ENCODE results near the gene ZNF385A. TPM values are rescaled to one million over a fixed set of nuclear protein-coding genes. Genes with fewer than 3 reads are reported as not detected.
A peak's percentile ranks its signal among the peaks of the same experiment; 100 is the strongest.

Gene ZNF385A
- total and polyA plus RNA-seq, 2 of the 8 experiments (the other 6 are each of a cell fraction or from before 2014, with no cell fraction given): 5.2 to 14.3 TPM

DNA sequence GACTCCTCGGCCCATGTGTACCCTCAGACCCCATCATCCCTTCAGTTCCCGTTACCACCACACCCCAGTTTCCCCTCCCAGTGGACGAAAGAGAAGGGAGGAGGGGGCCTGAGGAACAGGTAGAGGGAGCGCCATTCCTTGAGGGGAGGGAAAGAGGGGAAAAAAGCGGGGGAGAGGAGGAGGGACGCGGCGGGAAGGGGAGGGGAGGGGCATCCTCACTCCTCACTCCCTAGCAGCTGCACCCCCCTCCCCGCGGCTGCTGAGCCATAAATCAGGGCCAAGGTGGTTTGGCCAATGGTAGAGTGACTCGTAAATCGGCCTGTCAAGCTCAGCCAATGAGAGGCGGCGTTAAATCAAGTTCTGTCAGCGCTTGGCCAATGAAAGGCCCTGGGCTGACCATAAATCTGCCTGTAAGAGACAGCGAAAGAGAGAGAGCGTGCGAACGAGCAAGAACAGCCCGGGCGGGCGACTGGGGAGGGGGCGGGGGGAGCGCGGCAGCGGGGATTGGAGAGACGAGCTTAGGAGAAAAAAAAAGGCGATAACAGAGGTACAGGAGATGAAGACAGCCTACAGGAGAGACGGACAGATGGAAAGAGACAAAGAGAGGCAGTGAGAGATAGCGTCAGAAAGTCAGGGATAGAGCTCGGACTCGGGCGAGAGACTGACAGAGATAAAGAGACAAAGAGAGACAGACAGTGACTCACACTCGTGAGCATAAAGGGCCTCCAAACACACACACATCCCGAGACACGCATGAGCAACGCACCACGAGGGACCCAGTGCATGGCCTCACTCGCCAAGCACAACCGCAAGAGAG, 25.4 kb downstream of the ZNF385A start:
- peak overlapping the region; percentile 35; the same call in 1 of the 2 replicates for H3K27ac ChIP-seq (ENCODE audit: low read depth, low read length)
- H2BK120ac ChIP-seq (replicated peaks; ENCODE audit: low read depth, low read length): peak overlapping the region; percentile 3
- peak overlapping the region; percentile 57 to 78 (median 74) for H3K4me3 ChIP-seq (ENCODE audit: extremely low read depth in 1 of 4, insufficient read depth in 2 of 4, low read depth in 3 of 4, low read length in 4 of 4)
- ChIA-PET CTCF (ENCODE audit: partially characterized antibody) (interaction anchor here (0.7 to 9.2 kb wide), 17 partner anchors 8 to 144 kb away, joined by 3 to 348 read pairs (median 8); partner anchors contain the start of genes COPZ1, NFE2 and ZNF385A), POLR2A (ENCODE audit: partially characterized antibody) (interaction anchor here (0.8 to 9.2 kb wide), 18 partner anchors 9 to 145 kb away, joined by 3 to 133 read pairs (median 6); partner anchors contain the start of genes CBX5, HNRNPA1 and NFE2)
- H3K79me1 ChIP-seq (ENCODE audit: low read depth, low read length): no peaks in the 10 kb centered on the region
- H4K91ac ChIP-seq (replicated peaks; ENCODE audit: insufficient read length, low read length): peak overlapping the region; percentile 67
- no peaks in the 10 kb centered on the region for H3K36me3 ChIP-seq (ENCODE audit: control insufficient read depth in 2 of 4, insufficient read depth in 4 of 4, low read length in 3 of 4)
- H3K18ac ChIP-seq (ENCODE audit: extremely low read depth, low read length): peak overlapping the region; percentile 93
- H3K79me2 ChIP-seq (ENCODE audit: control insufficient read depth in 1 of 2, insufficient read depth in 2 of 2, low read length in 2 of 2): no peaks in the 10 kb centered on the region
- peaks cover 16 to 38% (median 20%) of the 10 kb centered on the region in 4 experiments for H3K4me1 ChIP-seq (replicated peaks in 1 of 4; ENCODE audit: control insufficient read depth in 3 of 4, insufficient read depth in 4 of 4, low read length in 3 of 4)
- H2BK5ac ChIP-seq (ENCODE audit: low read depth, low read length): peak overlapping the region; percentile 88
- no peak overlapping the region for H3K23ac ChIP-seq (ENCODE audit: insufficient read length)
- no peak overlapping the region; the same call in 1 of the 2 replicates for H4K8ac ChIP-seq (ENCODE audit: extremely low read depth, insufficient read depth, low read length)
- H3K4ac ChIP-seq (replicated peaks; ENCODE audit: insufficient read length, low read depth, low read length): peak overlapping the region; percentile 11
- FAIRE-seq (peak; percentile 74), DNase-seq (ENCODE audit: low read depth in 1 of 2, low spot score in 2 of 2) (peak; percentile 89 to 98)
- H3K9ac ChIP-seq (replicated peaks in 1 of 4; ENCODE audit: extremely low read depth in 1 of 4, low read depth in 3 of 4, low read length in 3 of 4): peak overlapping the region; percentile 46 to 77 (median 58)
- H3K27me3 ChIP-seq (replicated peaks in 1 of 4; ENCODE audit: control insufficient read depth in 3 of 4, extremely low read depth in 1 of 4, insufficient read depth in 3 of 4, low read length in 3 of 4): no peaks in the 10 kb centered on the region; a peak in 1 of 7 replicates
- peak overlapping the region; percentile 27 for H3K56ac ChIP-seq (replicated peaks; ENCODE audit: insufficient read length, low read depth, low read length)
- H3K14ac ChIP-seq (ENCODE audit: insufficient read length): no peak overlapping the region
- no peak overlapping the region; the same call in 1 of the 2 replicates for H2AK5ac ChIP-seq (ENCODE audit: low read depth, low read length)
- H4K5ac ChIP-seq (ENCODE audit: insufficient read length, low read depth, low read length): peak overlapping the region; percentile 12
- peak overlapping the region; percentile 92 for H2AFZ ChIP-seq (ENCODE audit: low read length)
- peak overlapping the region; percentile 88 to 92 for H3K4me2 ChIP-seq (ENCODE audit: insufficient read depth in 1 of 2, low read depth in 2 of 2, low read length in 2 of 2)
- WGBS, 2 experiments (ENCODE audit: extremely low coverage in 1 of 2, insufficient coverage in 1 of 2, insufficient read length in 1 of 2, insufficient replicate concordance in 2 of 2, low coverage in 1 of 2, low lambda C conversion rate in 2 of 2, missing lambda C conversion rate in 1 of 2): 4% methylated on average over 23 of the region's 40 CpGs; no CpG with 5 or more reads in 1 of the 2 experiments
- no peaks in the 10 kb centered on the region for H4K20me1 ChIP-seq (replicated peaks in 1 of 2; ENCODE audit: control insufficient read depth in 1 of 2, insufficient read depth in 2 of 2, low read length in 2 of 2)
- peak overlapping the region; percentile 37; the same call in 1 of the 2 replicates for H2BK15ac ChIP-seq (ENCODE audit: low read length)
- peak overlapping the region; percentile 98 for H2BK12ac ChIP-seq (ENCODE audit: low read depth, low read length)
- no peak overlapping the region; the same call in 1 of the 2 replicates for H2BK20ac ChIP-seq (ENCODE audit: low read length)
- H3K9me3 ChIP-seq (ENCODE audit: insufficient read depth in 2 of 2, low read depth in 1 of 2, low read length in 1 of 2): no peaks in the 10 kb centered on the region
- H3K23me2 ChIP-seq (ENCODE audit: low read depth, low read length): peaks cover 13% of the 10 kb centered on the region
- peak; percentile 60 for TF ChIP-seq CTBP2 (IDR thresholded peaks at IDR 0.05; ENCODE audit: borderline replicate concordance, insufficient read depth, insufficient read length, low read length)
- peak; percentile 85 to 96; a peak in 3 of 4 replicates for TF ChIP-seq SIN3A (conservative IDR thresholded peaks at IDR 0.05 in 1 of 2, IDR thresholded peaks at IDR 0.05 in 1 of 2; ENCODE audit: low read depth in 1 of 2, low read length in 2 of 2)
- TF ChIP-seq POLR2A (IDR thresholded peaks at IDR 0.05; ENCODE audit: control extremely low read depth in 1 of 2, low read depth in 2 of 2, low read length in 2 of 2): 0 out of 3 replicates have a peak, but pooled peaks of 1 of the 2 experiments have one; percentile 8
- TF ChIP-seq EGR1 (IDR thresholded peaks at IDR 0.05; ENCODE audit: borderline replicate concordance, low read depth, low read length): peak; percentile 46; the same call in 1 of the 2 replicates
- TF ChIP-seq RFX5 (IDR thresholded peaks at IDR 0.05; ENCODE audit: borderline replicate concordance, low read depth, low read length): 0 out of 2 replicates have a peak, but pooled peaks have one; percentile 30
- 0 out of 2 replicates have a peak, but pooled peaks have one; percentile 37 for TF ChIP-seq TBP (IDR thresholded peaks at IDR 0.05; ENCODE audit: low read depth, low read length)
- TF ChIP-seq CHD2 (IDR thresholded peaks at IDR 0.05; ENCODE audit: low read length): peak; percentile 93
- no peak for TF ChIP-seq KDM5A (IDR thresholded peaks at IDR 0.05; ENCODE audit: low read length)
- no peak for TF ChIP-seq PHF8 (conservative IDR thresholded peaks at IDR 0.05; ENCODE audit: low read depth, low read length)
- TF ChIP-seq, protein P1, sequence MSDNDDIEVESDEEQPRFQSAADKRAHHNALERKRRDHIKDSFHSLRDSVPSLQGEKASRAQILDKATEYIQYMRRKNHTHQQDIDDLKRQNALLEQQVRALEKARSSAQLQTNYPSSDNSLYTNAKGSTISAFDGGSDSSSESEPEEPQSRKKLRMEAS (IDR thresholded peaks at IDR 0.05): peak; percentile 11; the same call in 1 of the 2 replicates
